Neural cell (in vitro differentiated cells): Measurements from ENCODE around the gene KIF1B.

Source experiments
- CTCF ChIP-seq: fragments of 450-650 bp; IDR thresholded peaks from 2 replicates; pipeline ENCODE4 v1.5.1; 2014; ENCODE audit warnings: antibody characterized with exemption, mild to moderate bottlenecking, moderate library complexity; ENCODE audit not compliant: poor library complexity, severe bottlenecking
- RAD21 ChIP-seq: fragments of 450-650 bp; conservative IDR thresholded peaks from 2 replicates; pipeline ENCODE4 v1.6.1; 2014; ENCODE audit warnings: antibody characterized with exemption, mild to moderate bottlenecking, moderate library complexity

DNA sequence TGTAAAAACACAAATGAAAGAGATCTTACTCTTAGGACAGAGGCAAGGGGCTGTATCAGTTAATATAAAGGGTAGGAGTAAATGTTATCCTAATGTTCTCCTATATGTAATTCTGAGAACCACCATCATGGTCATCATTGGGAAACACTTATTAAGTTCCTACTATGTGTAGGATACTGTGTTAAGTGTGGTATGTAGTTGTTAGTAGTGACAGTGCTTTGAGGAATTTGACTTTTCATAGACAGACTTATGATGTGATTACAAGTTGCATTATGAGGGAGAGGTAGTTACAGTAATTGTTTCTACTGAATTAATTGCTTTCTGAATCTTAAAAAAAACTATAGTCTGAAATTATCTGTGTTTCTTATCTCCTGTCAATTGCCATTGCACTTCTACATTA, 136.7 kb downstream of the KIF1B start:
- no peak for TF ChIP-seq RAD21
- TF ChIP-seq CTCF = no peak
